Stromal cell of bone marrow (primary cell): ENCODE results near the gene SAT2.
A peak's percentile ranks its signal among the peaks of the same experiment; 100 is the strongest.
"Not testable (repeated sequence)": the region's sequence is repeated elsewhere in the genome, so short reads cannot be mapped to it uniquely, and the experiment has no call there.

Experiments
- DNase-seq: peaks from one replicate; pipeline ENCODE4 v3.0.0-alpha.2; 2012; ENCODE audit warnings: low read depth

The SAT2 gene

GRCh38 chr17:7627250-7628121, at the start of gene SAT2:
TSS of gene SAT2 (minus strand) at chr17:7627821. CDS start at chr17:7627635, 186 bp downstream.
- peak; percentile 91 for DNase-seq

GRCh38 chr17:7676533-7676932, 48.9 kb upstream of the SAT2 start:
- no peak for DNase-seq

GRCh38 chr17:7674934-7675333, 47.3 kb upstream of the SAT2 start:
- DNase-seq: no peak

- DNase-seq: no peak
These were observed 45.6 kb upstream of the SAT2 start for GRCh38 chr17:7673239-7673638.

- DNase-seq: no peak
These were observed 40.9 kb upstream of the SAT2 start for GRCh38 chr17:7668482-7668881.

GRCh38 chr17:7667656-7668406, 40.2 kb upstream of the SAT2 start:
- DNase-seq: no peak

GRCh38 chr17:7656958-7657609, 29.5 kb upstream of the SAT2 start:
- DNase-seq: no peak

GRCh38 chr17:7655541-7655840, 27.9 kb upstream of the SAT2 start:
- no peak for DNase-seq

GRCh38 chr17:7654832-7655540, 27.4 kb upstream of the SAT2 start:
- DNase-seq: no peak

- DNase-seq: no peak
These were observed 25.1 kb upstream of the SAT2 start for GRCh38 chr17:7652388-7653356.

- DNase-seq: no peak
These were observed 24.2 kb upstream of the SAT2 start for GRCh38 chr17:7651665-7652387.

- no peak for DNase-seq
These were observed 23.6 kb upstream of the SAT2 start for GRCh38 chr17:7651097-7651664.

- no peak for DNase-seq
These were observed 23.0 kb upstream of the SAT2 start, which contains the start of gene ATP1B2 for GRCh38 chr17:7650509-7651096. TSS of gene ATP1B2 (plus strand) at chr17:7650926. CDS start at chr17:7651519, 593 bp downstream.

- DNase-seq: no peak
These were observed 19.4 kb upstream of the SAT2 start for GRCh38 chr17:7647018-7647417.

- no peak for DNase-seq
These were observed 18.8 kb upstream of the SAT2 start for GRCh38 chr17:7646457-7646856.

GRCh38 chr17:7644775-7645174, 17.2 kb upstream of the SAT2 start:
- DNase-seq: no peak

GRCh38 chr17:7641635-7642034, 14.0 kb upstream of the SAT2 start:
- DNase-seq: not testable (repeated sequence)

- DNase-seq: no peak
These were observed 13.2 kb upstream of the SAT2 start for GRCh38 chr17:7640783-7641182.

- no peak for DNase-seq
These were observed 8.5 kb upstream of the SAT2 start for GRCh38 chr17:7636163-7636562.

GRCh38 chr17:7634384-7634783, 6.8 kb upstream of the SAT2 start:
- no peak for DNase-seq
